AG10803 (cell line): ENCODE measurements around the gene PRUNE2.
A peak's percentile ranks its signal among the peaks of the same experiment; 100 is the strongest.

Experiments
- DNase-seq: peaks from one replicate; pipeline ENCODE4 v3.0.0; 2010; ENCODE audit warnings: low read depth
- H3K4me3 ChIP-seq: 2 replicates; pipeline ENCODE4 v1.5.1; 2011; ENCODE audit warnings: mild to moderate bottlenecking, low read length, control low read depth
- CTCF ChIP-seq: conservative IDR thresholded peaks from 2 replicates; pipeline ENCODE4 v1.5.1; 2011; ENCODE audit warnings: mild to moderate bottlenecking, low read length, control low read depth, inconsistent platforms

The PRUNE2 gene

DNA sequence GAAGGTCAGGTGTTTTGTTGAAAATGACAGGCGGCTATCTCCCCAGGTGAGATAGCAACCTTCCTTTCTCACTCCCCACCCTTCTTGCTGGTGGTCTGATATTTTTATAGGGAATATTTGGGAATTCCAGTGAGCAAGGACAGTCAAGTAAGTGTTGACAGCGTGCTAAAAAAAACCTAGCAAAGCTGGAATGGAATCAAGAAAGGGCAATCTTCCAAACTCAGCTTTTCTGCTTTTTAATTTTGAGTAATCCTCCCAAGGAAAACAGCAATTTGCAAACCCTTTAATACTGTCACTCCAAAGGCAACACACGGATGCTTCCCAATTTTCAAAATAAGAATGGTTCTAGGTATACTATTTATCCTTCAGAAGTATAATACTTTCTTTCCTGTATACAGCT, 285.3 kb downstream of the PRUNE2 start:
- no peak for TF ChIP-seq CTCF
- DNase-seq, result peak; percentile 39
- no peak overlapping the region for H3K4me3 ChIP-seq

GRCh38 chr9:76619640-76620039, 286.3 kb downstream of the PRUNE2 start:
- no peak for TF ChIP-seq CTCF
- H3K4me3 ChIP-seq, result no peak overlapping the region
- DNase-seq, result peak; percentile 74

DNA sequence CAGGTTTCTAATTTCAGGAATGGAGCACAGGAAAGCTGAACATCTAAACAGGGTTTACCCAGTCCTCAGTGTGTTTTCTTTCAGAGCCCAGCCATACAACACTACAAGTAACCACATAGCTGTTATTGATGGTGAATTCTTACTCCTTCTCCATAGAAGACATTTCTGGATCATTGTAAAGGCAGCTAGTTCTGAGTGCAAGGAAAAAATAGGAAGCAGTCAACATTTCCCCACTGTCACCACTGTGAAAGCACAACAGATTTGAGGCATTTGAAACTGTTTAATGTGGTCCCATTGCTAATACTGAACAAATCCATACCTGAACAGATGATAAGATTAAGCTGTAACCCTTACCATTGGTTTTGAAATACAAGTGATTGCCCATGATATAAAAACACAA, 286.7 kb downstream of the PRUNE2 start:
- TF ChIP-seq CTCF, result no peak
- H3K4me3 ChIP-seq, result no peak overlapping the region
- no peak for DNase-seq

DNA sequence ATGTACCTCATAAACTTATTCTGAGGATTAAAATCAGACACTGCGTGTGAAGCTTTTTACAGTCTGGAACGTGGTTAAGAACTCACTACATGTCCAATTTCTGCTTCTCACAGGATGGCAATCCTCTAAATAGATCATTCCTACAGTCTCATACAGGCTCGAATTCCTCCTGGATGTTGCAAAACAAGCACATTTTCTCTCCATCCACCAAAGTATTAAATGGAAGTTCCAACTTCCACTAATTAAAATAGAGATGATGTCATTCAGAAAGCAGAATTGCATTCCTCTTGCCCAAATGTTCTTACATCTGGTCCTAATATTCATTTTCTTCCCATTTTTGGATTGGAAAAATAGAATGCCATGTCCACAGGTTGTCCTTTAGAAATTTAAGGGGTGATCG, 287.2 kb downstream of the PRUNE2 start:
- no peak overlapping the region for H3K4me3 ChIP-seq
- peak; percentile 99 for DNase-seq
- no peak for TF ChIP-seq CTCF

DNA sequence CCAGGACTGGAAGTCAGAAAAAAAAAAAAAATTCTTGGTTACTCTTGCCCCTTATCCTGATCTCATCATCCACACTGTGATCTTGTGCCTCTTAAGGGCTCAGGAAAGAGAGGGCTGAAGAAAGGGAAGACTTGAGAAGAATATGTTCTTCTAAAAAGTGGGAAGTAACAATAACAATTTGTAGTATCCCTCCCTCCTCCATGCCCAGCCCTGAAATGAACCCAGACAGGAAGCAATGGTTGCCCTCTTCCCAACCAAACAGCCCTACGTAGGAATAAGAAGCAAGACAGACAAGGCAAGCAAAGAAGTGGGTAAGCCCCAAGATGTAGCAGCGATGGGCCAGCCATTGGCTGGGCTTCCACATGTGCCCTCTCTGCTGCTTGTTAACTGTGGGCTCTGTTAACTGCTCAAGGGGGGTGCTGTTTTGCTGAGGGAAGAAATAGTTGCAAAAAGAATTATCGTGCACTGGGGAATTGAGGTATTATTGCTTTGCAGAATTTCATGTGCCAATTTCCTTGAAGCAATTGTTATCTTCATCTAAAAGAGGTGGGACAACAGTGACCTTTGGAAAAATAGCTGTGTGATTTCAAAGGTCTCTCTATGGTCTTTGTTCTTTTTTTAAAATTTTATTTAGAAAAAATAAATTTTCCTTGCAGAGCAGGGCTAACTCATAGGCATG, 288.3 kb downstream of the PRUNE2 start:
- no peak for TF ChIP-seq CTCF
- DNase-seq, result no peak
- no peak overlapping the region for H3K4me3 ChIP-seq

DNA sequence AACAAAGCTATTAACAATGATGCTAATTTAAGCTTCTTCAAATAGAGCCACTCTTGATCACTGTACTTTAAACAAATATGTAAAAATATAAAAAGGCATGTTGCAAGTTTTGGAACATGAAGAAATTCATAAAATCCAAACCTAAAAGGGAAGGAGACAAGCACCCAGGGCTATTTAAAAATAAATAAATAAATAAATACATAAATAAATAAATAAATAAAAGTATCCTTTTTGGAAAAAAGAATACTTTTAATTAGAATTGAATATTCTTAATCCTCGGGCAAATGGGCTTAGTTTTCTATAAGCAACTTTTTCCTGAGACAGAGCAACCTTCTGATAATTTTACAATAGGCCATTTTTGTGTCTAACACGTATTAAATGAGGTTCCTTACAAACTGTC, 289.1 kb downstream of the PRUNE2 start:
- no peak for DNase-seq
- H3K4me3 ChIP-seq, result no peak overlapping the region
- no peak for TF ChIP-seq CTCF

GRCh38 chr9:76615177-76615603, 290.7 kb downstream of the PRUNE2 start:
- DNase-seq, result no peak
- no peak for TF ChIP-seq CTCF
- no peak overlapping the region for H3K4me3 ChIP-seq
